22Rv1 (cell line): ENCODE measurements around the gene APOBEC2.

ENCODE experiments used
- ZFX ChIP-seq: fragments of 450-650 bp; IDR thresholded peaks from 2 replicates; pipeline ENCODE4 v1.6.1; 2017; ENCODE audit warnings: antibody characterized with exemption, borderline replicate concordance
- TF ChIP-seq, protein P1 (sequence below): fragments of 450-650 bp; IDR thresholded peaks from 2 replicates; pipeline ENCODE4 v1.5.1; 2017; ENCODE audit warnings: mild to moderate bottlenecking

DNA sequence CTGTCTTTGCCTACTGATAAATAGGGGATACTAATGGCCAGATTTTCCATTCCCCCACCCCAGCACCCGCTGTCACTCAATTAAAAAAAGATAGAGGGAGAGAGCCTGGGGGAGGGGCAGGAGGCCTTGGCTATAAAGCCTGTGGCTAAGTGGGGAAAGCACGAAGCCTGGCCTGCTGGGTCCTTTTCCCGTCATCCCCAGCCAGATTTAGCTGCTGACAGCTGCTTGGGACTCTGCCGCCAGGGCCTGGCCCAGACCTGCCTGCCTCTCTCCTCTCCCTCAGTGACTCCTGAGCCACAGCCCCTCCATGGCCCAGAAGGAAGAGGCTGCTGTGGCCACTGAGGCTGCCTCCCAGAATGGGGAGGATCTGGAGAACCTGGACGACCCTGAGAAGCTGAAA is at the start of gene APOBEC2:
- TF ChIP-seq, protein P1, sequence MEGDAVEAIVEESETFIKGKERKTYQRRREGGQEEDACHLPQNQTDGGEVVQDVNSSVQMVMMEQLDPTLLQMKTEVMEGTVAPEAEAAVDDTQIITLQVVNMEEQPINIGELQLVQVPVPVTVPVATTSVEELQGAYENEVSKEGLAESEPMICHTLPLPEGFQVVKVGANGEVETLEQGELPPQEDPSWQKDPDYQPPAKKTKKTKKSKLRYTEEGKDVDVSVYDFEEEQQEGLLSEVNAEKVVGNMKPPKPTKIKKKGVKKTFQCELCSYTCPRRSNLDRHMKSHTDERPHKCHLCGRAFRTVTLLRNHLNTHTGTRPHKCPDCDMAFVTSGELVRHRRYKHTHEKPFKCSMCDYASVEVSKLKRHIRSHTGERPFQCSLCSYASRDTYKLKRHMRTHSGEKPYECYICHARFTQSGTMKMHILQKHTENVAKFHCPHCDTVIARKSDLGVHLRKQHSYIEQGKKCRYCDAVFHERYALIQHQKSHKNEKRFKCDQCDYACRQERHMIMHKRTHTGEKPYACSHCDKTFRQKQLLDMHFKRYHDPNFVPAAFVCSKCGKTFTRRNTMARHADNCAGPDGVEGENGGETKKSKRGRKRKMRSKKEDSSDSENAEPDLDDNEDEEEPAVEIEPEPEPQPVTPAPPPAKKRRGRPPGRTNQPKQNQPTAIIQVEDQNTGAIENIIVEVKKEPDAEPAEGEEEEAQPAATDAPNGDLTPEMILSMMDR = no peak
- no peak for TF ChIP-seq ZFX
